Measurements from ENCODE around the gene MIOX.

DNA sequence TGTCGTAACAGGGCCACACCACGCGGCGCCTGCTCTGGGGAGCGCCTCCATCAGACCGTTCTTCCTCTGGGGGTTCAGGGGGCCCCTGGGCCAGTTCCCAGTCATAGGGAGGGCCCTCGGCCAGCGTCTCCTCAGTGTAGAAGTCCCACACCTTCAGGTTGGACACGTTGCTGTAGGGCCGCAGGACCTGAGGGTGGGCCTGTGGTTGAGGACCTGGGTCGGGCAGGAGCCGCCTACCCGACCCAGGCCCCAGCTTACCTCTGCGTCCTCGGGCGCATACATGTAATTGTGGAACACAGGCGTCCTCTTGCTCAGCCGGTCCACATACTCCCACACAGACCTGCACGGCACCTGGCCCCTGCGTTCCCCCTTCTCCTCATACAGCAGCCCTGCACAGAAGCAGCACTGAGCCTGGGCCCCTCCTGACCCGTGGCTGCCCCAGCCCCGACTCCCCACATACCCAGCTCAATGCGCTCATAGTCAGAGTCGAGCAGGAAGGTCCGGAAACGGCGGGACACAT, 32.0 kb upstream of the MIOX start:
- no peak for TF ChIP-seq EZH2 (IDR thresholded peaks at IDR 0.05; ENCODE audit: low read depth)
- TF ChIP-seq CTCF (conservative IDR thresholded peaks at IDR 0.05): no peak

Measured in PC-9 (cell line).